SU-DHL-6 (cell line): ENCODE measurements around the gene KIF16B.

ENCODE experiments used
- CTCF ChIP-seq: fragments of 200-600 bp; sonication (generic); IDR thresholded peaks from one replicate; pipeline ENCODE4 v1.5.1; 2017; ENCODE audit warnings: antibody characterized with exemption, mild to moderate bottlenecking, low read length, moderate library complexity; ENCODE audit not compliant: insufficient read depth, poor library complexity, severe bottlenecking
- EZH2phosphoT487 ChIP-seq: fragments of 200-600 bp; sonication (generic), shearing (Covaris generic); conservative IDR thresholded peaks from 2 replicates; pipeline ENCODE4 v1.6.1; 2018; ENCODE audit warnings: mild to moderate bottlenecking, antibody characterized with exemption, low read length, moderate library complexity, mixed read lengths

GRCh38 chr20:16337707-16338106, 235.5 kb downstream of the KIF16B start:
- TF ChIP-seq CTCF (no peak), EZH2phosphoT487 (no peak)
